ENCODE measurements around the gene MCFD2. TPM values are rescaled to one million over a fixed set of nuclear protein-coding genes. Genes with fewer than 3 reads are reported as not detected.

Gene MCFD2
- polyA plus RNA-seq, 1 of the 3 experiments (the other 2 are of a cell fraction), result 88.2 TPM

GRCh38 chr2:46963210-46963609 is 47.6 kb upstream of the MCFD2 start:
- no peaks in the 10 kb centered on the region for H3K27me3 ChIP-seq (ENCODE audit: insufficient read depth)
- CTCF ChIA-PET, result interaction anchor here (0.8 to 2.8 kb wide), 4 partner anchors 21 to 372 kb away, joined by 3 to 14 read pairs (median 3); no protein-coding TSS in a partner anchor
- no peaks in the 10 kb centered on the region for H3K9me3 ChIP-seq
- 96% methylated on average over 4 of the region's 4 CpGs for WGBS (ENCODE audit: low lambda C conversion rate)
- no peak for DNase-seq
- no peak overlapping the region for H3K4me3 ChIP-seq (ENCODE audit: low read depth in 2 of 2, low read length in 1 of 2)
- H3F3A ChIP-seq (replicated peaks; ENCODE audit: insufficient read depth), result peaks cover 28% of the 10 kb centered on the region
- H3K4me2 ChIP-seq, result no peak overlapping the region
- H3K9ac ChIP-seq, result no peak overlapping the region
- no peak overlapping the region for H2AFZ ChIP-seq (ENCODE audit: low read depth)
- peaks cover 5 to 31% of the 10 kb centered on the region in 2 experiments; a peak in 3 of 4 replicates for H3K4me1 ChIP-seq (ENCODE audit: control insufficient read depth in 1 of 2, insufficient read depth in 2 of 2, low read depth in 1 of 2, low read length in 1 of 2)
- peaks cover 13 to 19% of the 10 kb centered on the region in 2 experiments for H3K36me3 ChIP-seq (replicated peaks in 1 of 2; ENCODE audit: control insufficient read depth in 1 of 2, insufficient read depth in 2 of 2, low read length in 1 of 2)
- H4K20me1 ChIP-seq (ENCODE audit: insufficient read depth), result no peaks in the 10 kb centered on the region
- H3K79me2 ChIP-seq (ENCODE audit: insufficient read depth), result peaks cover 33% of the 10 kb centered on the region; the same call in 1 of the 2 replicates
- no peaks in the 10 kb centered on the region for H3K9me2 ChIP-seq
- no peak overlapping the region for H3K27ac ChIP-seq (ENCODE audit: low read depth in 2 of 2, low read length in 1 of 2)
- POLR2A ChIA-PET, result interaction anchor here (0.6 kb wide), 1 partner anchor 209 kb away, joined by 3 read pairs; no protein-coding TSS in a partner anchor
- TF ChIP-seq JUND (IDR thresholded peaks at IDR 0.05), result no peak
- no peak for TF ChIP-seq NRF1 (IDR thresholded peaks at IDR 0.05; ENCODE audit: low read depth, low read length)
- TF ChIP-seq RFX5 (IDR thresholded peaks at IDR 0.05; ENCODE audit: low read length), result no peak
- no peak for TF ChIP-seq SIN3A (IDR thresholded peaks at IDR 0.05; ENCODE audit: borderline replicate concordance, low read depth, low read length)
- TF ChIP-seq, protein P1, sequence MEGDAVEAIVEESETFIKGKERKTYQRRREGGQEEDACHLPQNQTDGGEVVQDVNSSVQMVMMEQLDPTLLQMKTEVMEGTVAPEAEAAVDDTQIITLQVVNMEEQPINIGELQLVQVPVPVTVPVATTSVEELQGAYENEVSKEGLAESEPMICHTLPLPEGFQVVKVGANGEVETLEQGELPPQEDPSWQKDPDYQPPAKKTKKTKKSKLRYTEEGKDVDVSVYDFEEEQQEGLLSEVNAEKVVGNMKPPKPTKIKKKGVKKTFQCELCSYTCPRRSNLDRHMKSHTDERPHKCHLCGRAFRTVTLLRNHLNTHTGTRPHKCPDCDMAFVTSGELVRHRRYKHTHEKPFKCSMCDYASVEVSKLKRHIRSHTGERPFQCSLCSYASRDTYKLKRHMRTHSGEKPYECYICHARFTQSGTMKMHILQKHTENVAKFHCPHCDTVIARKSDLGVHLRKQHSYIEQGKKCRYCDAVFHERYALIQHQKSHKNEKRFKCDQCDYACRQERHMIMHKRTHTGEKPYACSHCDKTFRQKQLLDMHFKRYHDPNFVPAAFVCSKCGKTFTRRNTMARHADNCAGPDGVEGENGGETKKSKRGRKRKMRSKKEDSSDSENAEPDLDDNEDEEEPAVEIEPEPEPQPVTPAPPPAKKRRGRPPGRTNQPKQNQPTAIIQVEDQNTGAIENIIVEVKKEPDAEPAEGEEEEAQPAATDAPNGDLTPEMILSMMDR (IDR thresholded peaks at IDR 0.05), result no peak

- peaks cover 31% of the 10 kb centered on the region; the same call in 1 of the 2 replicates for H3K79me2 ChIP-seq (ENCODE audit: insufficient read depth)
- peaks cover 18 to 23% of the 10 kb centered on the region in 2 experiments for H3K36me3 ChIP-seq (replicated peaks in 1 of 2; ENCODE audit: control insufficient read depth in 1 of 2, insufficient read depth in 2 of 2, low read length in 1 of 2)
- H4K20me1 ChIP-seq (ENCODE audit: insufficient read depth), result no peaks in the 10 kb centered on the region
- DNase-seq, result no peak
- H3K4me2 ChIP-seq, result no peak overlapping the region
- H3K27ac ChIP-seq (ENCODE audit: low read depth in 2 of 2, low read length in 1 of 2), result no peak overlapping the region
- CTCF ChIA-PET, result interaction anchor here (0.8 to 2.8 kb wide), 5 partner anchors 21 to 372 kb away, joined by 3 to 14 read pairs (median 3); no protein-coding TSS in a partner anchor
- peaks cover 27% of the 10 kb centered on the region for H3F3A ChIP-seq (replicated peaks; ENCODE audit: insufficient read depth)
- H3K9me3 ChIP-seq, result no peaks in the 10 kb centered on the region
- TF ChIP-seq GATA2 (CRISPR knock-in tag; IDR thresholded peaks at IDR 0.05) (no peak), POLR2AphosphoS5 (IDR thresholded peaks at IDR 0.05; ENCODE audit: low read depth, low read length) (no peak), GABPA (IDR thresholded peaks at IDR 0.05; ENCODE audit: low read depth) (no peak), JUND (IDR thresholded peaks at IDR 0.05) (no peak), NRF1 (IDR thresholded peaks at IDR 0.05; ENCODE audit: low read depth, low read length) (no peak), REST (IDR thresholded peaks at IDR 0.05; ENCODE audit: low read depth, low read length) (no peak), RAD21 (IDR thresholded peaks at IDR 0.05; ENCODE audit: low read length) (no peak), NFIC (IDR thresholded peaks at IDR 0.05; ENCODE audit: borderline replicate concordance) (no peak), MEF2A (IDR thresholded peaks at IDR 0.05; ENCODE audit: borderline replicate concordance, low read depth) (no peak)
- TF ChIP-seq, protein P2, sequence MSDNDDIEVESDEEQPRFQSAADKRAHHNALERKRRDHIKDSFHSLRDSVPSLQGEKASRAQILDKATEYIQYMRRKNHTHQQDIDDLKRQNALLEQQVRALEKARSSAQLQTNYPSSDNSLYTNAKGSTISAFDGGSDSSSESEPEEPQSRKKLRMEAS (IDR thresholded peaks at IDR 0.05; ENCODE audit: low read depth), result no peak
- TF ChIP-seq, protein P3, sequence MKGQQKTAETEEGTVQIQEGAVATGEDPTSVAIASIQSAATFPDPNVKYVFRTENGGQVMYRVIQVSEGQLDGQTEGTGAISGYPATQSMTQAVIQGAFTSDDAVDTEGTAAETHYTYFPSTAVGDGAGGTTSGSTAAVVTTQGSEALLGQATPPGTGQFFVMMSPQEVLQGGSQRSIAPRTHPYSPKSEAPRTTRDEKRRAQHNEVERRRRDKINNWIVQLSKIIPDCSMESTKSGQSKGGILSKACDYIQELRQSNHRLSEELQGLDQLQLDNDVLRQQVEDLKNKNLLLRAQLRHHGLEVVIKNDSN (IDR thresholded peaks at IDR 0.05; ENCODE audit: borderline replicate concordance, low read depth), result no peak
- POLR2A ChIA-PET, result interaction anchor here (0.6 kb wide), 1 partner anchor 209 kb away, joined by 3 read pairs; no protein-coding TSS in a partner anchor
- H3K4me3 ChIP-seq (ENCODE audit: low read depth in 2 of 2, low read length in 1 of 2), result no peak overlapping the region
- H3K9ac ChIP-seq, result no peak overlapping the region
- 71% methylated on average over 1 of the region's 2 CpGs for WGBS (ENCODE audit: low lambda C conversion rate)
- no peaks in the 10 kb centered on the region for H3K27me3 ChIP-seq (ENCODE audit: insufficient read depth)
- no peak overlapping the region for H2AFZ ChIP-seq (ENCODE audit: low read depth)
- H3K9me2 ChIP-seq, result no peaks in the 10 kb centered on the region
- H3K4me1 ChIP-seq (ENCODE audit: control insufficient read depth in 1 of 2, insufficient read depth in 2 of 2, low read depth in 1 of 2, low read length in 1 of 2), result peaks cover under 1 to 27% of the 10 kb centered on the region in 2 experiments; a peak in 3 of 4 replicates
Measured at GRCh38 chr2:46962751-46963150, 47.1 kb upstream of the MCFD2 start.

Data from SK-N-SH (cell line).